HG02943 (cell line): Measurements from ENCODE around the gene PALLD.
"Not testable (repeated sequence)": the region's sequence is repeated elsewhere in the genome, so short reads cannot be mapped to it uniquely, and the experiment has no call there.

Experiments
- ATAC-seq: cut with Tn5 transposase; IDR thresholded peaks from one replicate; pipeline ENCODE4 v1.9.1; 2021; ENCODE audit warnings: mild to moderate bottlenecking, low read depth, moderate library complexity; ENCODE audit not compliant: unreplicated experiment

PALLD gene

GRCh38 chr4:168496834-168497233 lies at the start of gene PALLD:
Gene PALLD, plus strand, starts transcription at chr4:168497052.
- ATAC-seq: no peak

GRCh38 chr4:168449063-168449462 lies 47.8 kb upstream of the PALLD start:
- not testable (repeated sequence) for ATAC-seq

DNA sequence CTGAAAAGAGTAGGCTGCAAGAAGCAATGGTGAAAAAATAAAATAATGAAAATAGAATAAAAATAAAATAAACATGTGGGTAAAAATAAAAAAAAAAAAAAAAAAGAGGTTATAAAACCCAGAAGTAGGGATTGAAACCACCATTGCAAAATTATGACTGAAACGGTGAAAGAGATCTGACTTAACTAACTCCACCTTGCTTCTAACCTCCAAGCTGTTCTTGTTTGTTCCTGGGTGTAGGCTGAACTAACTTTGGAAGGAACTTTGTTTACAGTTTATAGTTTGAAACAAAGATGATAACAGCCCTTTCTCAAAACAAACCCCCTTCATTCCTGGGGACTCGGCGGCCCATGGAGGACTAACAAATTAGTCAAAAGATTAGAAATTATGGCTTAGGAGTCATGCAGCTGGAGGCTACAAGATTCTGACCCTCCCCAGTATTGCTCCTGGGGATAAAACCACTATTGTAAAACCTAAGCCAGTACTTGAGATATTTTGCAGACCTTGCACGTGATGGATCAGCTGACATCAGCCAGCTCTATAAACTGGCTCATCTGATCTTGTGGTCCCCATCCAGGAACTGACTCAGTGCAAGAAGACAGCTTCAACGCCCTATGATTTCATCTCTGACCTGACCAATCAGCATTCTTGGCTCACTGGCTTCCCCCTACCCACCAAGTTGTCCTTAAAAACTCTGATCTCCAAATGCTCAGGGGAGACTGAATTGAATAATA lies 47.0 kb upstream of the PALLD start:
- ATAC-seq: no peak

GRCh38 chr4:168451331-168451730 lies 45.5 kb upstream of the PALLD start:
- ATAC-seq: no peak

DNA sequence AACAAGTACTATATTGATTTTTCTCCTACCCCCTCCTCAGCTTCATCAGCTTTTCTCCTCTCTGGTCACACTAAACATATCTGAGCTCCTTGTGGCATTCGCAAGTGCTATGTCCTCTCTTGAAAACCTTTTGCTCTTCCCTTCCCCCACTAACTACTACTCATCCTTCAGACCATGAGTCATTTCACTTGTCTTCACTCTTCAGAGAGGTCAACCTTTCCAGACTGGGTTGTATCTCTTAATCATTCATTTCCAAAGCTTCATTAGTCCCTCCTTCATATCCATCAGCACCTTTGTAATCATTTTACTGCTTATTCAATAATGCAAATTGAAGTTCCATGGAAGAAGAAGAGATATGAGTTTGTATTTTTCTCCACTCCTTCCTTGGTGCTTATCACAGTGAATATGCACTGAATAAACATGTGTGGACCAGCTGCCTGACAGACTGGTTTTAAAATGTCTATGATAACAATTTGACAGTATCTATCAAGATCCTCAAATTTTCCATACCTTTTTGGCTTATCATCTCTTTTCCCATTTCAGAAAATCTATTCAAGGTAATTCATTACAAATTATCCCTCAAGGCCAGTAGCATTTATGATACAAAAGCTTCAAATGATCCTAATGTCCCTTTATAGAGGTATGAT lies 45.0 kb upstream of the PALLD start:
- ATAC-seq: no peak

DNA sequence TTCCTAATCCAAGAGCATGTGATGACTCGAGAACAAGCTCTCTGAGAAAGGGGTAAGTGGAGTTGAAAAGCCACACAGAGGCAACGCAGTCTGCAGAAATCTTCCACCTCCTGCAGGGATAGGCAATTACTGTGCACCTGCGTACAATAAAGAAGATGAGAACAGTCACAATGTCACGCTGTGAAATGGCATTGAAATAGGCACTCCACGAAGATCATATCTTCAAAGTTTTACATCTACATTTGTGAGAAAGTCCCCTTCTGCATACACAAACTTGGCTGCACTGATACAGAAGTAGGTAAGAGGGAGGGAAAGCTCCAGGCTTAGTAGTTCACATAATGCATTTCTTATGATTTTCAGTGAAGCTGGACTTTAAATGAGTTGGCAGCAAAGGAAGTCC lies 43.7 kb upstream of the PALLD start:
- ATAC-seq: no peak

GRCh38 chr4:168458256-168458655 lies 38.6 kb upstream of the PALLD start:
- not testable (repeated sequence) for ATAC-seq

GRCh38 chr4:168461821-168462220 lies 35.0 kb upstream of the PALLD start:
- no peak for ATAC-seq

GRCh38 chr4:168472920-168473319 lies 23.9 kb upstream of the PALLD start:
- ATAC-seq: no peak

GRCh38 chr4:168474660-168475320 lies 22.1 kb upstream of the PALLD start:
- no peak for ATAC-seq

DNA sequence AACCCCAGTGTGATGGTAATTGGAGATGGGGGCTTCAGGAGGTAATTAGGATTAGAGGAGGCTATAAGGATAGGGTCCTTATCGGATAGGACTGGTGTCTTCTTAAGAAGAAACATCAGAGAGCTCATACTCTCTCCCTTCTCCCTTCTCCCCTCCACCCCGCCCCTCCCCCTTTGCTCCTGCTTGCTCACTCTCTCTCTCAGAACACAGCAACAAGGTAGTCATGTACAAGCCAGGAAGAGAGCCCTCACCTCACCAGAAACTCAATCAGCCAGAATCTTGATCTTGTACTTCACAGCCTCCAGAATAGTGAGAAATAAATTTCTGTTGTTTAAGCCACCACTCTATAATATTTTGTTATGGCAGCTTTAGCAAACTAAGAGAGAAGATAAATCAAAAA lies 21.1 kb upstream of the PALLD start:
- ATAC-seq: no peak

DNA sequence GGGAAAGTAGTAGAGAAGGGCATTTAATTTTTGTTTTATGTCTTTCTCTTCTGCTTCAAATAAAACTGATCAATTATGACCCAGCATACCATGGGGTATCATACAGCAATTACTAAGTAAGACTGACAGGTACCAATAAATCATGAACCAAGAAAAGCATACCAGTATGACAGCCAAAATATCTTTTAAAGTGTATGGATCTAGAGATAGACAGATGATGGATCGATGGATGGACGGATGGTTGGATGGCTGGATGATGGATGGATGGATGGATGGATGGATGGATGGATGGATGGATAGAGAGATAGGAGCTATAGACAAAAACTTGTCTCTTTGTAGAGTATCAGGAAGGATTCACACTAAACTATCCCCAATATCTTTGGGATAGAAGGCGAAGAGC lies 18.0 kb upstream of the PALLD start:
- ATAC-seq: no peak

DNA sequence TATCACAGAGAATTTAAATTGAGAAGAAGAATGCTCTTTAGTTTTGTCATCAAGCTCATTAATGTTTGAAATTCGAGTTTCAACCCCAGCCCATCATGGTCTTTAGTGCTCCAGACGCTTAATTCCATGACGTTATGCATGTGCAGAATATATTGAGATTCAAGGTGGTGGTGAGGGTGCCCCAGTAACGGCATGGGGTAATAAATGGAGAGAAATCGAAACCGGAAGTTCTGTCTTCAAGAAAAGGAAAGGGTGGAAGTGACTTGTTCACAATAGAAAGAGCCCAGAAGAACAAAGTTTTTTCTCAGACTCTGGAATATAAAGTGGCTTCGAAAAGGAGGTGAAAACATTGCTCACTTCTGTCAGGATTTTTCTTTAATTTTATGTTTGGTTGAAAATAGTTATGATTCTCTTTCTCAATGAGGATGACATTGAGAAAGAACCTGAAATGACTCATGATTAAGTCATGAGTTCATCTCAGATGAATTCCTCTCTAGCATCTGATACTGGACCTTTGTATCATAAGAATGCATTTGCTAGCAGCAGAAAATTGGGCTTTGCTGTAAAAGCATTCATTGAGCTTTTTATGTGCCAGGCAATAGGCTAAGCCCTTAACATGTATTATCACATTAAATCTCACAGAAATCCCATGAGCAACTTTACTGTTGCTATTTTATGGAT lies 15.8 kb upstream of the PALLD start:
- ATAC-seq: peak; percentile 40

DNA sequence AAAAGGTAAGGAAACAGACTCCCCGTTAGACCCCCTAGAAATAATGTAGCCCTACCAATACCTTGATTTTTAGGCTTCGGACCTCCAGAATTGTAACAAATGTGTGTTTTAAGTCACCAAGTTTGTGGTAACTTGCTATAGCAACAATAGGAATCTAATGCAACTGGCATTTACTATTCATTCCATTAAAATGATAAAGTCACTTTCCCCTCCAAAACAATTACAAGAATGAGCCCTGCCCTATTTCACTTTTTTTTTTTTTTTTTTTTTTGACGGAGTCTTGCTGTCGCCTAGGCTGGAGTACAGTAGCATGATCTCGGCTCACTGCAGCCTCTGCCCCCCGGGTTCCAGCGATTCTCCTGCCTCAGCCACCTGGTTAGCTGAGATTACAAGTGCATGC lies 13.0 kb upstream of the PALLD start:
- no peak for ATAC-seq

DNA sequence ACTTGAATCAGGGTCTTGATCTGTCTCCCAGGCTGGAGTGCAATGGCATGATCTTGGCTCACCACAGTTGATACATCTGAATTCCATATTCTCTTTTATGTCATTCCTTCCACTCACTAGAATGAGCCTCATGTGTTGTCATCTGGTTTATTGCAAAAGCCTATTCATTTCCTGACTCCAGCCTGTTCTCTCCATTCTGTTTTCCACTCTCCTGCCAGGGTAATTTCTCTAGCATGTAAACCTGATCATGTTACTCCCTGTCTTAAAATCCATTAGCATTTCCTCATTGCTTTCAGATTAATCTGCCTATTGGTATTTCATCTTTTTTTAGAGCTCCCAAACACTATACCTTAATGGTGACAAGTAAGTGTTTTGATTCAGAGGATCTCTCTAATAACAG lies 12.2 kb upstream of the PALLD start:
- no peak for ATAC-seq

DNA sequence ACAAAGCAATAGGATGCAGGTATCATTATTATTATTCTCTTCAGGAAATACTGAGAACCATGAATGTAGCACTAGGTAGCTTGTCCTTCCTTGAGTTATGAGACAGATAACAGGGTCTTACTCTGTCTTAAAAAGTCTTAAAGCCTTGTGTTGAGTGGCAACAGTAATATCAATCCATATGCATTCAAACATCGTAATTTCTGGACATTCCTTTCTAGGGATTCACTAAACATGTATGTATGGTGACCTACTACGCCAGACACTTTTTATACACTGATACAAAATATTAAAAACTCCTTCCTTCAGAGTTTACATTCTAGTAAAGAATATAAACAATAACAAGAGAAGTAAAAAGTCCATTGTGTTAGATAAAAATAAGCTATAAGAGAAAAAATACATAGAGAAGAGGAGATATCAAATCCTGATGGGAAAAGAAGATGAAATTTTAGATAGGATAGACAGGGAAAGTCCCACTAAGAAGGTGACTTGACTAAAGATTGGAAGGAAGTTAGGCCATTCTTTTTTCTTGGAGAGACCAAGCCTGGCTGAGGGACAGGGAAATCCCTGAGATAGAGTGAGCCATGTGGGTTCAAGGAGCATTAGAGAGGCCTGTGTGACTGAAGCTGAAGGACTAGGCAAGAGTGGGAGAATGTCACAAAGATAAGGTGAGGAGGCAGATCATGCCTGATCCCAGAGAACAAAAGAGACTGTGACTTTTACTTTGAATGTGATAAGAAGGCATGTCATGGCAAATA lies 11.5 kb upstream of the PALLD start:
- no peak for ATAC-seq

DNA sequence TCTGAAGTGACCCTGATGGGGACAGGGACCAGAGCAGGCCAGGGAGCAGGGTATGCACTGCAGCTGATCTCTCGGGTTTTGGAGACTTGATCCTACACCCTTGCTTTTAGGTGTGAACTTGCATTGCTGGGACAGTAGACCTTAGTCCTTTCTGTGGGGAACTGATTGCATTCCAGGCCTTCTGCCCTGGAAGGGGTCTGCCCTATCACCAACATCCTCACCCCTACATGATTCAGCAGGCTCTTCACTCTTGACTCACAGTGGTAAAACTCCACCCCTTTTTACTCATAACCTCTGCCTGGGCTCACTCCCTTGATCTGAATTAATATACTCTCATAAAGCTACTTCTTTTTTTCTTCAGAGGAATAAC lies 10.0 kb upstream of the PALLD start:
- ATAC-seq: no peak

GRCh38 chr4:168487282-168488035 lies 9.4 kb upstream of the PALLD start:
- no peak for ATAC-seq

- ATAC-seq: no peak
Observed at GRCh38 chr4:168488869-168489274, 8.0 kb upstream of the PALLD start.

DNA sequence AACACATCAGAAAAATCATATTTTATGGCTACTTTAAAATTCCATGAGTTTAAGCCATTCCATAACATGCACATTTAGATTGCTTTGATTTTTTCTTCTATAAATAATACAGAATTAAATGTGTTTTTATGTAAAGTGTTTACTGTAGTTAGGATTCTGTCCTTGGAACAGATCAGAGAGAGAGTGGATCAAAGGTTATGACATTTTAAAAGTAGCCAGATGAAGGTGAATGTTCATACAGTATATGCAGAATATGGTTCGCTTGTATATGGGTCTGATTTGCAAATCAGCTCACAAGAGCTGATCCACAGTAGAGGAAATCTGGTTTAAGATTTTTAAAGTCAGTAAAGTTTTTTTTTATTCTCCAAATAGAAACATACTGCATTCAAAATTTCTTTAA lies 7.2 kb upstream of the PALLD start:
- ATAC-seq: no peak
